HG02840 (cell line): Measurements from ENCODE around the gene GINS1.
"Not testable (repeated sequence)": the region's sequence is repeated elsewhere in the genome, so short reads cannot be mapped to it uniquely, and the experiment has no call there.

ENCODE experiments used
- ATAC-seq: cut with Tn5 transposase; IDR thresholded peaks from one replicate; pipeline ENCODE4 v1.9.1; 2021; ENCODE audit warnings: mild to moderate bottlenecking, moderate library complexity, moderate number of reproducible peaks; ENCODE audit not compliant: unreplicated experiment, low FRiP score

Gene GINS1

GRCh38 chr20:25471020-25471419, 63.5 kb downstream of the GINS1 start:
- ATAC-seq = no peak

GRCh38 chr20:25473297-25473696, 65.8 kb downstream of the GINS1 start:
- ATAC-seq = not testable (repeated sequence)

GRCh38 chr20:25476106-25477013, 68.9 kb downstream of the GINS1 start:
- no peak for ATAC-seq

- ATAC-seq = no peak
Observed at GRCh38 chr20:25477014-25477882, 69.8 kb downstream of the GINS1 start.

- no peak for ATAC-seq
Observed at GRCh38 chr20:25478889-25479568, 71.6 kb downstream of the GINS1 start.

GRCh38 chr20:25479638-25480037, 72.2 kb downstream of the GINS1 start:
- no peak for ATAC-seq

- no peak for ATAC-seq
Observed at GRCh38 chr20:25480156-25480555, 72.7 kb downstream of the GINS1 start.

GRCh38 chr20:25480797-25481196, 73.3 kb downstream of the GINS1 start:
- no peak for ATAC-seq

GRCh38 chr20:25481235-25481917, 73.9 kb downstream of the GINS1 start:
- no peak for ATAC-seq

- ATAC-seq = no peak
Observed at GRCh38 chr20:25481918-25482253, 74.4 kb downstream of the GINS1 start.

- no peak for ATAC-seq
Observed at GRCh38 chr20:25483431-25484132, 76.1 kb downstream of the GINS1 start.

GRCh38 chr20:25484224-25484846, 76.9 kb downstream of the GINS1 start:
- no peak for ATAC-seq

- no peak for ATAC-seq
Observed at GRCh38 chr20:25484911-25485511, 77.5 kb downstream of the GINS1 start.

- no peak for ATAC-seq
Observed at GRCh38 chr20:25485872-25486271, 78.4 kb downstream of the GINS1 start.

GRCh38 chr20:25486377-25486776, 78.9 kb downstream of the GINS1 start:
- ATAC-seq = no peak

GRCh38 chr20:25487306-25487705, 79.8 kb downstream of the GINS1 start:
- ATAC-seq = no peak

- ATAC-seq = no peak
Observed at GRCh38 chr20:25487975-25488374, 80.5 kb downstream of the GINS1 start.

GRCh38 chr20:25489221-25489871, 81.9 kb downstream of the GINS1 start:
- no peak for ATAC-seq
